ENCODE measurements around the gene FAM50A.

The FAM50A gene

DNA sequence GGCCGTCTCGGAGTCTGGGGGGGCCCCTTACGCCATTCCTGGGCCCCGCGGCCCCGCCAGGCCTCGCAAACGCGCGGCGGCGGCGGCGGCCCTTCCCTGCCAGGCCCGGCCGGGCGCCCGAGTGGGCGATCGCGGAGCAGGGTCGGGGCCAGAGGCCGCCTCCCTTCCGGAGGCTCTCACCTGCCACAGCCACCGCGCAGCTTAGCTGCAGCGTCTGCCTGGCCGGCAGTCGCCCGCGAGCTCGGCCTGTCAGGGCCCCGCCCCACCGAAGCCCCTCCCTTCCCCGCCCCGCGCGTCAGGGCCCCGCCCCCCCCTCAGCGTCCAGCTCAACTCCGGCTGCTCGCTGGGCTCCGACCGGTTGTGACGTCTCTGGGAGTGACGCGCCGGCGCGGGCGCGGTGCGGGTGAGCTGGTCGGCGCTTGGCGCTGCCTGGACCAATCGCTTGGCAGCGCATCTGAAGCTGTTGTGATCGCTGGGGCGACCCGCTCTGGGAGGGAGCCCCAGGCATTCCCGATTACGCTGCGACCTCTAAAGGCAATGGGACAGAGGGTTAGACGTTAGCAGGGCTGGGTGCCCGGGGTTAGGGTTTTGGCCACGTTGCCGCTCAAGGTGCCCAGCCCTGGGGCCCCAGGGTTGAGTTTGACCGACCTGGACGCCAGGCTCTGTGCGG is 46.6 kb downstream of the FAM50A start, which contains the start of gene SLC10A3 (continued):
- peak; percentile 31; the same call in 1 of the 2 replicates for TF ChIP-seq ZIC2 (tag by site-specific recombination; IDR thresholded peaks at IDR 0.05)
- TF ChIP-seq ZNF514 (tag by site-specific recombination; IDR thresholded peaks at IDR 0.05): no peak
- no peak for TF ChIP-seq ZNF266 (tag by site-specific recombination; IDR thresholded peaks at IDR 0.05; ENCODE audit: low read depth)
- TF ChIP-seq HOXA7 (CRISPR knock-in tag; IDR thresholded peaks at IDR 0.05; ENCODE audit: borderline replicate concordance): no peak
- TF ChIP-seq, protein P1, sequence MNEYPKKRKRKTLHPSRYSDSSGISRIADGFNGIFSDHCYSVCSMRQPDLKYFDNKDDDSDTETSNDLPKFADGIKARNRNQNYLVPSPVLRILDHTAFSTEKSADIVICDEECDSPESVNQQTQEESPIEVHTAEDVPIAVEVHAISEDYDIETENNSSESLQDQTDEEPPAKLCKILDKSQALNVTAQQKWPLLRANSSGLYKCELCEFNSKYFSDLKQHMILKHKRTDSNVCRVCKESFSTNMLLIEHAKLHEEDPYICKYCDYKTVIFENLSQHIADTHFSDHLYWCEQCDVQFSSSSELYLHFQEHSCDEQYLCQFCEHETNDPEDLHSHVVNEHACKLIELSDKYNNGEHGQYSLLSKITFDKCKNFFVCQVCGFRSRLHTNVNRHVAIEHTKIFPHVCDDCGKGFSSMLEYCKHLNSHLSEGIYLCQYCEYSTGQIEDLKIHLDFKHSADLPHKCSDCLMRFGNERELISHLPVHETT (tag by site-specific recombination; IDR thresholded peaks at IDR 0.05): no peak
- TF ChIP-seq ZNF24 (tag by site-specific recombination; IDR thresholded peaks at IDR 0.05): no peak
- TF ChIP-seq TRIM28 (IDR thresholded peaks at IDR 0.05; ENCODE audit: borderline replicate concordance, low read length): no peak
- TF ChIP-seq, protein P2, sequence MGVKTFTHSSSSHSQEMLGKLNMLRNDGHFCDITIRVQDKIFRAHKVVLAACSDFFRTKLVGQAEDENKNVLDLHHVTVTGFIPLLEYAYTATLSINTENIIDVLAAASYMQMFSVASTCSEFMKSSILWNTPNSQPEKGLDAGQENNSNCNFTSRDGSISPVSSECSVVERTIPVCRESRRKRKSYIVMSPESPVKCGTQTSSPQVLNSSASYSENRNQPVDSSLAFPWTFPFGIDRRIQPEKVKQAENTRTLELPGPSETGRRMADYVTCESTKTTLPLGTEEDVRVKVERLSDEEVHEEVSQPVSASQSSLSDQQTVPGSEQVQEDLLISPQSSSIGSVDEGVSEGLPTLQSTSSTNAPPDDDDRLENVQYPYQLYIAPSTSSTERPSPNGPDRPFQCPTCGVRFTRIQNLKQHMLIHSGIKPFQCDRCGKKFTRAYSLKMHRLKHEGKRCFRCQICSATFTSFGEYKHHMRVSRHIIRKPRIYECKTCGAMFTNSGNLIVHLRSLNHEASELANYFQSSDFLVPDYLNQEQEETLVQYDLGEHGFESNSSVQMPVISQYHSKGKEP (tag by site-specific recombination; IDR thresholded peaks at IDR 0.05): 0 out of 2 replicates have a peak, but pooled peaks have one; percentile 58
- TF ChIP-seq ZNF148 (tag by site-specific recombination; IDR thresholded peaks at IDR 0.05; ENCODE audit: borderline replicate concordance): no peak
- TF ChIP-seq, protein P3, sequence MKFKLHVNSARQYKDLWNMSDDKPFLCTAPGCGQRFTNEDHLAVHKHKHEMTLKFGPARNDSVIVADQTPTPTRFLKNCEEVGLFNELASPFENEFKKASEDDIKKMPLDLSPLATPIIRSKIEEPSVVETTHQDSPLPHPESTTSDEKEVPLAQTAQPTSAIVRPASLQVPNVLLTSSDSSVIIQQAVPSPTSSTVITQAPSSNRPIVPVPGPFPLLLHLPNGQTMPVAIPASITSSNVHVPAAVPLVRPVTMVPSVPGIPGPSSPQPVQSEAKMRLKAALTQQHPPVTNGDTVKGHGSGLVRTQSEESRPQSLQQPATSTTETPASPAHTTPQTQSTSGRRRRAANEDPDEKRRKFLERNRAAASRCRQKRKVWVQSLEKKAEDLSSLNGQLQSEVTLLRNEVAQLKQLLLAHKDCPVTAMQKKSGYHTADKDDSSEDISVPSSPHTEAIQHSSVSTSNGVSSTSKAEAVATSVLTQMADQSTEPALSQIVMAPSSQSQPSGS (tag by site-specific recombination; IDR thresholded peaks at IDR 0.05; ENCODE audit: low read depth): no peak
- TF ChIP-seq ZNF768 (tag by site-specific recombination; IDR thresholded peaks at IDR 0.05): no peak
- no peak for TF ChIP-seq ZNF561 (tag by site-specific recombination; IDR thresholded peaks at IDR 0.05; ENCODE audit: borderline replicate concordance)
- no peak for TF ChIP-seq ZNF157 (tag by site-specific recombination; IDR thresholded peaks at IDR 0.05)
- no peak for TF ChIP-seq REPIN1 (tag by site-specific recombination; IDR thresholded peaks at IDR 0.05; ENCODE audit: low read depth)
- TF ChIP-seq ZNF138 (tag by site-specific recombination; IDR thresholded peaks at IDR 0.05; ENCODE audit: borderline replicate concordance): no peak
- no peak for TF ChIP-seq ZNF202 (tag by site-specific recombination; IDR thresholded peaks at IDR 0.05; ENCODE audit: borderline replicate concordance)
- TF ChIP-seq ZBTB17 (tag by site-specific recombination; IDR thresholded peaks at IDR 0.05): peak; percentile 92
- no peak for TF ChIP-seq ZNF837 (tag by site-specific recombination; IDR thresholded peaks at IDR 0.05)
- no peak for TF ChIP-seq MEIS1 (CRISPR knock-in tag; IDR thresholded peaks at IDR 0.05; ENCODE audit: borderline replicate concordance)
- TF ChIP-seq BCL11A (tag by site-specific recombination; IDR thresholded peaks at IDR 0.05; ENCODE audit: low read depth): no peak
- TF ChIP-seq SP7 (tag by site-specific recombination; IDR thresholded peaks at IDR 0.05): peak; percentile 59
- TF ChIP-seq ZBTB49 (tag by site-specific recombination; IDR thresholded peaks at IDR 0.05; ENCODE audit: low read depth): no peak
- TF ChIP-seq ZNF423 (tag by site-specific recombination; IDR thresholded peaks at IDR 0.05): no peak
- no peak for TF ChIP-seq ZNF114 (tag by site-specific recombination; IDR thresholded peaks at IDR 0.05)
- no peak for TF ChIP-seq OSR2 (tag by site-specific recombination; IDR thresholded peaks at IDR 0.05)
- no peak for TF ChIP-seq ZNF394 (tag by site-specific recombination; IDR thresholded peaks at IDR 0.05; ENCODE audit: borderline replicate concordance)
- no peak for TF ChIP-seq ZNF624 (tag by site-specific recombination; IDR thresholded peaks at IDR 0.05)
- no peak for TF ChIP-seq ZNF664 (tag by site-specific recombination; IDR thresholded peaks at IDR 0.05)
- no peak for TF ChIP-seq ZNF785 (tag by site-specific recombination; IDR thresholded peaks at IDR 0.05)
- no peak for TF ChIP-seq KLF16 (tag by site-specific recombination; IDR thresholded peaks at IDR 0.05)
- TF ChIP-seq ZBTB48 (tag by site-specific recombination; IDR thresholded peaks at IDR 0.05): no peak
- no peak for TF ChIP-seq HOXD13 (CRISPR knock-in tag; IDR thresholded peaks at IDR 0.05; ENCODE audit: borderline replicate concordance)
